Measurements from ENCODE around the gene MNX1.

DNA sequence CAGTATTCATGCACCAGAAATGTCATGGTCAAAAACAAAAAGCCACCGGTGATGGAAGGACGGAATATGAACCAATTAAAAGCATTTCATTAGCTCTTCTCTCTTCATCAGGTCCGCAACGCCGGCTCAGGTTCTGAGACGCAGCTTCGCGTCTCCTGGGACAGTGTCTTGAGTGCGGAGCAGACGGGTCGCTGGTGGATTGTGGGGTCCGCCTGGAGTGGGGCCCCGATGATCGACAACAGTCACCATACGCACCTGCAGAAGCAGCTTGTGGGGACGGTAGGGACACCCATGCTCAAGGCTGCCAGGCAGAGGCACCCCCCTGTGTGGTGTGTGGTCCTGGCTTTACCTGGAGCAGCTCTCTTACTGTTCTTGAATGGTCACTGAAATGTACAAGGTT is 47.6 kb downstream of the MNX1 start:
- TF ChIP-seq, protein P1, sequence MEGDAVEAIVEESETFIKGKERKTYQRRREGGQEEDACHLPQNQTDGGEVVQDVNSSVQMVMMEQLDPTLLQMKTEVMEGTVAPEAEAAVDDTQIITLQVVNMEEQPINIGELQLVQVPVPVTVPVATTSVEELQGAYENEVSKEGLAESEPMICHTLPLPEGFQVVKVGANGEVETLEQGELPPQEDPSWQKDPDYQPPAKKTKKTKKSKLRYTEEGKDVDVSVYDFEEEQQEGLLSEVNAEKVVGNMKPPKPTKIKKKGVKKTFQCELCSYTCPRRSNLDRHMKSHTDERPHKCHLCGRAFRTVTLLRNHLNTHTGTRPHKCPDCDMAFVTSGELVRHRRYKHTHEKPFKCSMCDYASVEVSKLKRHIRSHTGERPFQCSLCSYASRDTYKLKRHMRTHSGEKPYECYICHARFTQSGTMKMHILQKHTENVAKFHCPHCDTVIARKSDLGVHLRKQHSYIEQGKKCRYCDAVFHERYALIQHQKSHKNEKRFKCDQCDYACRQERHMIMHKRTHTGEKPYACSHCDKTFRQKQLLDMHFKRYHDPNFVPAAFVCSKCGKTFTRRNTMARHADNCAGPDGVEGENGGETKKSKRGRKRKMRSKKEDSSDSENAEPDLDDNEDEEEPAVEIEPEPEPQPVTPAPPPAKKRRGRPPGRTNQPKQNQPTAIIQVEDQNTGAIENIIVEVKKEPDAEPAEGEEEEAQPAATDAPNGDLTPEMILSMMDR (IDR thresholded peaks at IDR 0.05; ENCODE audit: insufficient read depth, low read length) = no peak
- no peak for TF ChIP-seq SPI1 (IDR thresholded peaks at IDR 0.05; ENCODE audit: borderline replicate concordance, low read depth)
- TF ChIP-seq POLR2AphosphoS5 (IDR thresholded peaks at IDR 0.05; ENCODE audit: low read depth) = no peak
